Activated CD4-positive, CD25-positive, alpha-beta regulatory T cell (primary cell): ENCODE measurements around the gene PPP3CA.
"Not testable (repeated sequence)": the region's sequence is repeated elsewhere in the genome, so short reads cannot be mapped to it uniquely, and the experiment has no call there.

Experiments
- DNase-seq, 4 experiments: peaks; one replicate each; lab custom pipeline; 2025; lab: John Stamatoyannopoulos, UW

Gene PPP3CA

DNA sequence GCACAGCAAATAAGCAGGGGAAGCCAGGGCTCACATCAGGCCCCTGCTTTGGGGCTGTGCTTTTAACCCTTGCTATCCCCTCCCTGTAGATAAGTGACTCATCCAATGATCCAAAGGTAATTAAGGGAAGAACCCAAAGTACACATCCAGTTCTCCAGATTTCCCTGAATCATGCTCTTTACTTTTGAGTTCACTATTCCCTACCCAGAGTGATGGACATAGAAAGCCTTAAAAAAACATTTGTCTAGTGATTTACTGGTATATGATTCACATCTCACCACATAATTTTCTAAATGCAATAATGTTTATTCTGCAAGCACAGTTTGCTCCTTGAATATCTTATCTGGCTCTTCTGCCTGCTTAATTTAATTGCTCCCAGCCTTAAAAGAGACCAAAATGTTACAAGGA, 136.2 kb downstream of the PPP3CA start:
- DNase-seq: no peak

DNA sequence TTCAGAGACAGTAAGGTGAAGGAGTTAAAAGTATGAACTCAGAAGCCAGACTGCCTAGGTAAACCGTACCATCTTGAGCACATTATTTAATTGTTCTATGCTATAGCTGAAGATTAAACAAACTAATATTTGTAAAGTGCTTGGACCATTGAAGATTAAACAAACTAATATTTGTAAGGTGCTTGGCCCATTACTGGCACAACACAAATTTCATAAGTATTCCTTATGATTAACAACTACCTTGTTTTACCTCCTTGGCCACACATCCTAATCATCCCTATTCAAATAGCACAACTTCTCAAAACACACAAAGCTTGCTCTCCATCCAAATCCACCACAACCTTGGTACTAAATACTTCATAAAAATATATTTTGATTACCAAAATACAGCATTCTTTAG, 137.0 kb downstream of the PPP3CA start:
- no peak for DNase-seq

DNA sequence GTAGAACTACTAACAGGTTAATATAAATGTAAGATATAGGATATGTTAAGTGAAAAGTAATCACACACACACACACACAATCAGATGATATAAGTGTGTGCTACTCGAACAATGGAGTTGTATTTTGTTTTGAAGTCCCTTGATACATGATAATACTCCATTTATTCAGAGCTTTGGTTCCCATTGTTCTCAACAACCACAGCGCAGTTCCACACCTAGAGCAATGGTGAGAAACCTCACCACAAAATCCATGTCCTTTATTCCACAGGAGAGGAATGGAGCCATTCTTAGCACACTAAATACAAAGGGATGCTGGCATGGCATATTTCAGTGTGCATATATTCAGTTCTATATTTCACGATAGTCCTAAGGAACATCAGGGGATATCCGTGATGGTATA, 139.2 kb downstream of the PPP3CA start:
- DNase-seq: no peak

DNA sequence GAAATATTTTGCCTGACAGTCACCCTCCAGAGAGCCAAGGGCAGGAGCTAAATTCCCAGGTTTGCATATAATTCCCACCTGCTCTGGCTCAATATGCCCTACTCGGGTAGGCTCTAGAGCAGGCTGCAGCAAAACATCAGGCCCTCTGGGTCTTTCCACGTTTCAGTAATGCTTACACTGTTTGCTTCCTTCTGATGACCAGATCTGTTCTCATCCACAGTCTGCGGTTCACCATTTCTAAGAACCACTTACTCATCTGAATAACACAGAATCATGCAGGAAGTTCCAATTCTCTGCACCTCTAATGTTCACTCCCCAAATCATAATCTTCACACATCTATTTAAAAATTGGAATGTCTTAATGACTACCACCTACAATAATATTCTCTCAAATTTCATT, 141.4 kb downstream of the PPP3CA start:
- DNase-seq: peak in 3 of 4 experiments; percentile 1 to 2 (median 2)

DNA sequence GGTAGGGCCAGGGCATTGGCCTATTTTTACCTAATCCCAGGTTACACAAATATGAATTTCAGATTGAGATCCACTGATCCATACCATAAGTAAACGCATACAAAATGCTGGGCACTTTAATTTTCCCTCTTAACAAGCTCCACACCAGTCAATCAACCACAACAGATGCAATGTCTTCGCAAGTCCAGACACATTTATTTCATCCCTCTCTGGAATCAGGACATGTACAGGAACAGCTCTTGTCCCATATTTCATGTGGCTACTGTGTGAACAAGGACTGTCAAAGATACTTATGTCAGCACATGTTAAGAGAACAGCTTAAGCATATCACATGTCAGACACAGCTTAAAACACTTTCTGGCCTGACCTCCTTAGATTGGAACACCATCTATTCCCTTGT, 145.9 kb downstream of the PPP3CA start:
- DNase-seq: no peak

DNA sequence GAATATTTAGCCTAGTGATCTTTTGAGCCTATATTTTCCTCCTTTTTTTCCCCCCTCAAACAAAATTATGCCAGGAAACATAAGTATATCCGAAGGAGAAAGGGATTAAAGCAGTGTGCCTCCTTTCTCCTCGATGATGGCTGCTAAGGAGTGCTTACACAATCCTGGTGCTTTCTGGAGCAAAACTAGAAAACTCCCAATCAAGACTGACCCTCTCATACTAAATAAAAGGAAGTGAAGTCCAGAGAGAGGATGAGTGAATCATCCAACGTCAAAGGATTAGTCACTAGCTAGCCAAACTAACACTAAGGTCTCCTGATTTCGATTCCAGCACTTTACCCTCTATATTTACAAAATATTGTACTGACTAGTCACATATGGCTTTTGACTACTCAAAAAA, 146.8 kb downstream of the PPP3CA start:
- no peak for DNase-seq

DNA sequence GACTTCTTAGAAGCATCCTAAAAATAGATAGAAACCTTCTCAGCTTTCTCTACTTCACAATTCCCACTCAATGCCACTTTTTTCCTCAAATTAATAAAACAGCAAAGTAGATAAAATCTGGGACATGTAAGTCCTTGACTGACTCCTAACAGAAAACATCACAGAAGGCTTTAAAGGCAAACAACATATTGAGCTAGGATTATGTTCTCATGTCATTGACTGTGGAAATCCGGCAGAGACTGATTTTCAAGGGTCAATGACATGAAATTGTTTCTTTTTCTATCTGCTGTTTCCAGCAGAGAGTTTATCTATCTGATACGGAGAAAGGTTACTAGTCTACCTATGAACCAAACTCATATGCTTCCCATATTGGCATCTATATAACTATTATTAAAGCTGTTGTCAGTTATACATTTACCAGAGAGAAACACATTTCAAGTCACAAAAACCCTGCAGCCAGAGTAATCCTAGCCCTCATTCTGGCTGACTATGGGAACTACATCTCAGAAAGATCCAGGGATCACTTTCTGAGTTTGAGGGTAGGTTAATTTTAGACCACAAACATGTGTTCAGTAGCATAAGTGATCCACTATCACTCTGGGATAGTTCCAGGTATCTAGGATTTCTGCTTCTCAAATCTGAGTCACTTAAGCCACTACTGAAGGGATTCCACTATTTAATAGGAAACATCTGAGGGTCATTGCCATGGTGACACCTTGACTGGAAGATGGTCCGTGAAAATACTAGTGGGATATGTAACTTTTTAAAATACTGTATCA, 147.6 kb downstream of the PPP3CA start:
- DNase-seq: no peak

DNA sequence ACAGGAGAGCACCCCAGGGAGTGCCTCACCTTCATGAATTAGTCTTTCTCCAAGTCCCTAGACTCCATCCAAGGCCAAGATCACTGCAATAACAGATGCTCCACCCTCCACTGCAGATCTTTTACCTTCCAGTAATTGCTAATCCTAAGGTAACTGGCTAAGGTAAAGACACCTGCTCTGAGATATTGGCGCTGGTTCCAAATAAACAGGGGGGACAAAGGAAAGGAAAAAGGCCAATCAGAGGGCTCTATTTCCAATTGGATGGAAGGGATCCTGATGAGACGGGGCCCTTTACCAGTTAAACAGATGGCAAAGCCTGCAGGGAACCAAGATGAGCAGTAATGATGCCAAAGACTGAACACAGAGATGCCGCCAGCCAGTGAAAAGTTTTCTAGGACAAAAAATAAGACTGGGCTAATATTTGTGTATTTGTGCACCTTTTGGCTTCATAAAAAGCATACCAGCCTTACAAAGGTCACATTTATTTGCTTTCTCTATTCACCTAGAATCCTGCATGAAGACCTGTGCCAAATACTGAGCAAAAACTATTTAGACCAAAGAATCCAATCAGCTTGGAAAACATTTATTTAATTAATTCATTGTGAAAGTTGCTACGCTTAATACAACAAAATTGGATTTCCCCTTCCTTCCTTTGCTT, 148.5 kb downstream of the PPP3CA start:
- no peak for DNase-seq

DNA sequence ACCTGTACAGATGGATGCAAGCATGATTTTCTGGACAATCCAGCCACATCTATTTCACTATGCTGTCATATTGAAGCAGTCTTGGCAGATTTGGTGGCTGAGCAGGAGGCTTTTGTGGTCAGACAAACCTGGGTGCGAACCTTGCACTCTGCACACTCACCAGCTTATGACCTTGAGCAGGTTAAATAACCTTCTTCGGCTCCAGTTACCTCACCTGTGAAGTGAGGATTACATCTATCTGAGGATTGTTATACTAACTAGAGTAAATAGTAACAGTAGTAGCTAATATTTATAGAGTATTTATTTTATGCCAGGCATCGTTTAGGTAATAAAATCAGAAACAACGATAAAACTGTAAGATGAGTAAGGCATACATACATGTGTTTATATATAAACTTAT, 150.0 kb downstream of the PPP3CA start:
- no peak for DNase-seq

DNA sequence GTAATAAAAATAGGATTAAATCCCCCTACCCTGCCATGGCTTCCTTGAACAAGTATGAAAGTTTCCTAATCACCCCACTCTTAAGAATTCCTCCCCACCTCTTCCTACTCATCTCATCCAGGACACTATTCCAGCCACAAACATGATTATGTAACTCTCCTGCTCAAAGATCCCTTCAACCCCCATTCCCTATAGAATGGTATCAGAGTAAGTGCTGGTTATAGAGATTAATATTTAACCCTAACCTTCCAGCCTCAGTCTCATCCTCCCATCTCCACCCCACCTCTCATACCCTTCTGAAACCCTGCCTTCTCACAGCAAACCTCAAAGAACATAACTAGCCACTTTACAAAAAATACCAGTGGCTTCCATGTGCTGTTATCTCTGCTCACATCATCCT, 155.1 kb downstream of the PPP3CA start:
- DNase-seq: no peak

DNA sequence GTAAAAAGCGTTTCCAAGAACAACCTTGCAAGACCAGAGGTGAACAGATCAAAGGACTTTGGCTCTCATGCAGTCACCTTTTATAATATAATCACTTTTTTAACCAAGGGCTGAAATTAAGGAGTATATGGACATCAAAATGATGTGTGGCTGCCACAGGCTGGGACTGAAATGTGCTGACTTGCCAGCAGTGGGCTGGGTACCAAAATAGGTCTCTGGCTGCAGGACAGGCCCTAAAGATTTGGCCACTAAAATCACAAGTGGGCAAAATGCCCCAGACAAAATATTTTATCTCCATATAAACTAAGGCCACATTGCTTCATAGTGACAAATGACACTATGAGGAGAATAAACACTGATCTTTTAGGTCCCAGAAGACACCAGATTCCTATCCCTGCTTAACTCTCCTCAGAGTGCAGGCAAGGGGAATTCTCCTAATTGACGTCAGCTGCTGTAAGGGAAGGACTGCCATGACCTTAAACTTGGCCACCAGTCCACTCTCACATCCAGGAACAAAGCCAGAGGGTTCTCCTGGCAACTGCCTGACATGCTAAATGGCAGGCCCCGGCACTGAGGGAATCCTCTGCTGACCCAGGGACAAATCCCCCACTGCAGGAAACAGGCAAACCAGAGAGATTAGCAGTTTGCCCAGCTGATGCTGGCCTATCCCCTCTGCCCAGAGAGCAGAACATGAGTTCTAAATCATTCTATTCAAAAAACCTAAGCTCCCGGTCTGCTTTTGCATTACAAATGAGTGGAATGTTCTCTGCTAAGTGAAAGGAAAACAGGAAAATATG, 155.8 kb downstream of the PPP3CA start:
- DNase-seq: no peak

DNA sequence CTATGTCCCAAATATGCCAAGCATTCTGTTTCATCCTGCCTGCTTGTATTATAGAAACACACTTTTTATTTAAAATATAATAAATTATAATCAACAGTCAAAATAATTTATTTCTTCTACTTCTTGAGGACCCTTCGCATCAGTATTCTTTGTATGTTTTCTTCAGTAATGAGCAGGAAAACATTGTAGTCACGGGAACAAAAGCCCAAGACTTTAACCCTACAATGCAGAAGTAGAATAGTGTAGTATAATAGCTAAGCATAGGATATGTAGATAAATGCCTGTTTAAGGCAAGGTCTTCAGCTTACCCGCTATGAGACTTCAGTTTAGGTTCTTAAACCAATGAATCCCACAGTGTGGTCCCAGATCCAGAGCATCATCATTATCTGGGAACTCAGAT, 156.6 kb downstream of the PPP3CA start:
- DNase-seq: no peak

DNA sequence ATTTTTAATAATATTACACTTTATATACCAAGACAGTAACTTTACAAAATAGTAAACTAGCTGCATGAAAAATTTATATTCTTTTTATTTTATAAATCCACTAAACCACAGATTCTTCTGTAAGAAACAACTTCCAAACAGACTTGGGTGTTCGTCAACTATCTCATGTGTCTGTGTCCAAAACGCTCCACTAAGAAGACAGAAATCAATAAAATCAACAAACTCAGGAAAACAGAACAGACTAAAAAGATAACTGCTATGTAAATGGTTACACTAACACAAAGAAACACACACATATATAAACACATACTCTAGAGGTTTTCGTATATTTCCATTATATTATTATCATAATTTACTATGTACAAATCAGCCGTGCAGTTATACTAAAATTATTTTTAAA, 158.4 kb downstream of the PPP3CA start:
- no peak for DNase-seq

DNA sequence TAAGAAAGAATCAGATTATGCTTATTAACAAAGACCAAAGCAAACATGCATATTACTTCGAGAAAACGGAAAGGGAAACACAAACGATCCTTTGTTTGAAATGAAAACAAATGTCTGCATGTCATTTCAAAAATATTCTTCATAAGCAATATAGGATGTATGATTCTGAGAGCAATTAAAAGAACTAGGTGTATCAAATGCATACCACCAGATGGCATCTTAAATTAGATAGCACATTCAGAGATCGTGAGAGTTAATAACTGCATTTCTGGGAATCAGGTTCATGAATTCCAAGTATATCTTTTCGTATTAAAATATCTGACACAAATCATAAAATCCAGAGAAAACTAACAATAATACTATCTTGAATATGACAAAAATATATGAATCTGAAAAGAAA, 159.5 kb downstream of the PPP3CA start:
- DNase-seq: no peak

DNA sequence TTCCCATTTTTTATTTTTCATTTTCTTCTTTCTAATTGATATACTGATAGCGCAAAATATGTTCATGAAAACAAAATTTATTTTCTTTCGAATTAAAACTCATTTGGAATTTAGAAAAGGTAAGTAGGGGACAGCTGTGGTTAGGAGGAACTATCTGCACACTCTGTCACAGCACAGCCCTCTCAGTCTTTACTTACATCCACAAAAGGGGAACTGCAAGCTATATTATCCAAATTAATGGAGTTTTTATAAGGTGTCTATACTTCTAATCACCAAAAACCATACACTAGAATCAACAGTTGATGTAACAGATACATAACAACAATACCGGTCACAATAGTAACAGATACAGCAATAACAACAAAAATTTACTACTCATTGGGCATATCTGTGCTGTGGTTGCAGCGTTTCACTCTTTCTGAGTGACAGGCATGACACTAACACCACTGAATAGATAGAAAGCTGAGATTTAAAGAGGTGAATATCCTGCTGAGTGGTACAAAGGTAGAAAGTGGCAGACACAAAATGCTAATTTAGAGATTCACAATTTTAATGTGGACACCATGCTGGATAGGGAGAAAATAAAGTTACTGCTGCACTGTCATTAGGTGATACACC, 160.7 kb downstream of the PPP3CA start:
- no peak for DNase-seq

DNA sequence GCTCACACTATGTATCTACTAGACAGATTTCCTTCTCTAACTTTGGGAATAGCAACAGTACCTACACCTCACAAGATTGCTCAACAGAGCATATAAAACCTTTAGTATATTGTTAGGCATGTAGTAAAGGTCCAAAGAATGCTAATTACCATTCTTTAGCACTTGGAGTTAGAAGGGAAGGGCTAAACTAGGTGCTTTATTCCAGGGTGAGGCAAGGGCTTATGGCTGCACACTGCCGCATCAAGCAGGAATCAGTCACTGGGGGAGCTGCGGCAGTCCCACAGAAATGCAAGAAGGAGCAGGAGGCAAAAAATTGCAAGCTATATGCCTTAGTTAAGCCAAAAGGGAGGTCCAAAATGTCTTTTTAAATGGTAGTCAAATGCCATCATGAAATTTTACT, 162.7 kb downstream of the PPP3CA start:
- no peak for DNase-seq

DNA sequence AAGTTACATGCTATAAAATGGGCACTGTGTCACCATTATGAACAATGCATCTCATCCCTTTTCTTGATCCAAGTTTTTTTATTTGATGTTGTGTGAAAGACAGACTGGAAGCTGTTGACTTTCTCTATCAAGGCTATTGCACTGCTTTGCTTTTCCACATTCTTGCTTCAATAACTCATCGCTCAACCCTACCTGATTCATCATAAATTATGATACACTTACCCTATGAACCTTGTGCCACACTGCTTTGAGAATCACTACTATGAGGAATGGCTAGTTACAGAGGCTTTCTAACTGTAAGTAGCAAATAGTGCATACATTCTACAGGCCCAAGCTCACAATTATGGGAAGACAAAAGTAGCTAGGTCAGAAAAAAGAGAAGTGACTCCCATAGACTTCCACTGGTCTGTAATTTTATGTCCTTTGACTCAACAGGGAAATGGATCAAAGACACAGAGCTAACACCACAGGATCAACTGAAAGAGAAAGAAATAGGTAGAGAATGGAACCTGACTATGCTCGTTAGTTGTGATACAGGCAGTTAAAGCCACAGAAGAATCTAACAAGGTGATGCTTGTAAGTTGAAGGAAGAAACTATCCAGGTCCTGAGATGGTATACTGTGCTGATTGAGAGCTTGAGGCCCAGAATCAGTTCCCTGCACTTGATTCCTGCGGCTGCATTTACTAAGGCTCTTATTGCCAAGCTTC, 163.5 kb downstream of the PPP3CA start:
- no peak for DNase-seq

DNA sequence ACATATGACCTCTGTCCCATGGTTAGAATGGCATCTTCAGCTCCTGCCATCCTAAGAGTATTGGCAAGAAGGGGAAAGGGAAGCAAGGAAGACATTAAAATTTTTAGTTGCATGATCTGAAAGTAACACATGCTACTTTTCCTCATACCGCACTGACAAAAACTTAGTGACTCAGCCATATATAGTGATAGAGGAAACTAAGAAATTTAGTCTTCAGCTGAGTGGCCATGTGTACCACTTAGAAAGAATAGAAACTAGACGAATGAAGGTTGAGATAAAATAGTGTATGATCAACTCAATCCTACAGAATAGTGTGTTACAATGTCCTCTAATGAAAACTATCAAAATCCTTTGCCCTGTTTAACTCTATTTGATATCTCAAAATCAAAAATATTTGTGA, 164.1 kb downstream of the PPP3CA start:
- no peak for DNase-seq

DNA sequence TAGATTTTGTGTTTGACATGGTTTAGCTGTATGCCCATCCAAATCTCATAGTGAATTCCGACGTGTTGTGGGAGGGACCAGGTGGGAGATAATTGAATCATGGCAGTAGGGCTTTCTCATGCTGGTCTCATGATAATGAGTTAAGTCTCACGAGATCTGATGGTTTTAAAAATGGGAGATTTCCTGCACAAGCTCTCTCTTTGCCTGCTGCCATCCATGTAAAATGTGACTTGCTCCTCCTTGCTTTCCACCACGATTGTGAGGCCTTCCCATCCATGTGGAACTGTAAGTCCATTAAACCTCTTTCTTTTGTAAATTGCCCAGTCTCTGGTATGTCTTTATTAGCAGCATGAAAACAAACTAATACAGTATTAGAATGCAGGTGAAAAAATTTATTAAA, 164.6 kb downstream of the PPP3CA start:
- not testable (repeated sequence) for DNase-seq

DNA sequence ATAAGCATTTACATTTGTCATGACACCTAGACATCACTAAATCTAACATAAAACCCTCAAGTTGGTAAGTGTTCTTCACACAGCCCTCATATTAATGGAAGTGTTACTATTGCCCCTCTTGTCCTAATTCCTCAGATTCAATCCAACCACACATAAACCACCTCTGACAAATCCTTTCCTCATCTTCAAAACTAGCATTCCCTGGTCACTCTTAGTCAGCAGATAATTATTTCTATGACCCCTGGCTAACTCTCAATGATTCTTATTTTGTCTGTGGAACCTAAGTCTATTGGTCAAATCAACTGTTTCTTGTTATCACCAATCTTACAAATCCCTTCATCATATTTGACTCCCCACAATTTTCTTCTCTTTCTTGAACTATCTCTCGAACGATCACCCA, 168.6 kb downstream of the PPP3CA start:
- DNase-seq: no peak

DNA sequence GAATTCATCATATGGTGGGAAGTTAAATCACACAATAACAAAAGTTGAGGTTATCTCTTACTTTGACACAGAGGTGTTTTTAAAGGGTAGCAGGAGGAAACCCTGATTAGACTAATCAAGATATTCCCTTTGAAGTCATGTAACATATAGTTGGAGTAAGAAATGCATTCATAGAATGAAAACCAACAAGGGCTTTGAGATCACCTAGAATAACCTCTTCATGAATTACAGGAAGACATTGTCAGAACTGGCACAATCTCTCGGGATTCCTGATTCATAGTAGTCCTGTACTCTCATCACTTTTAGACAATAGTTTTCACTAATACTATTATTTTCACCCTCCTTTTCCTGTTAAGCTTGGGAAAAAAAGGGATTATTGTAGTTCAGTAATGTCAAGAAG, 170.2 kb downstream of the PPP3CA start:
- no peak for DNase-seq
